Measurements from ENCODE around the gene LGALSL.
"Not testable (repeated sequence)": the region's sequence is repeated elsewhere in the genome, so short reads cannot be mapped to it uniquely, and the experiment has no call there.

LGALSL gene

GRCh38 chr2:64442801-64443429 is 11.0 kb upstream of the LGALSL start:
- WGBS (ENCODE audit: insufficient coverage, insufficient read length), result no CpG with 5 or more reads among the region's 7 CpGs
- H3K27me3 ChIP-seq (ENCODE audit: control insufficient read depth, insufficient read depth, low read length), result no peaks in the 10 kb centered on the region
- no peak for DNase-seq (ENCODE audit: low read depth, low spot score)
- H3K4me1 ChIP-seq (ENCODE audit: control insufficient read depth, insufficient read depth, low read length), result no peaks in the 10 kb centered on the region
- no peak overlapping the region for H3K27ac ChIP-seq (ENCODE audit: low read length)
- H3K36me3 ChIP-seq (ENCODE audit: control insufficient read depth, insufficient read depth, low read length), result no peaks in the 10 kb centered on the region
- no peak overlapping the region for H3K4me3 ChIP-seq (ENCODE audit: low read length)
- no peaks in the 10 kb centered on the region for H3K9me3 ChIP-seq (ENCODE audit: control insufficient read depth, insufficient read depth, low read length)

GRCh38 chr2:64445970-64446369 is 8.0 kb upstream of the LGALSL start:
- DNase-seq (ENCODE audit: low read depth, low spot score); H3K36me3 ChIP-seq (ENCODE audit: control insufficient read depth, insufficient read depth, low read length); H3K27ac ChIP-seq (ENCODE audit: low read length); H3K4me1 ChIP-seq (ENCODE audit: control insufficient read depth, insufficient read depth, low read length); H3K27me3 ChIP-seq (ENCODE audit: control insufficient read depth, insufficient read depth, low read length); H3K9me3 ChIP-seq (ENCODE audit: control insufficient read depth, insufficient read depth, low read length); H3K4me3 ChIP-seq (ENCODE audit: low read length): not testable (repeated sequence)

- Histone ChIP-seq H3K4me1 (ENCODE audit: control insufficient read depth, insufficient read depth, low read length) (no peaks in the 10 kb centered on the region; the same call in 1 of the 2 replicates), H3K36me3 (ENCODE audit: control insufficient read depth, insufficient read depth, low read length) (no peaks in the 10 kb centered on the region), H3K27me3 (ENCODE audit: control insufficient read depth, insufficient read depth, low read length) (no peaks in the 10 kb centered on the region), H3K9me3 (ENCODE audit: control insufficient read depth, insufficient read depth, low read length) (no peaks in the 10 kb centered on the region), H3K27ac (ENCODE audit: low read length) (no peak overlapping the region), H3K4me3 (ENCODE audit: low read length) (no peak overlapping the region)
- DNase-seq (ENCODE audit: low read depth, low spot score), result no peak
- no CpG with 5 or more reads among the region's 2 CpGs for WGBS (ENCODE audit: insufficient coverage, insufficient read length)
Observed at GRCh38 chr2:64447317-64448040, 6.5 kb upstream of the LGALSL start.

GRCh38 chr2:64448041-64448426 is 5.9 kb upstream of the LGALSL start:
- Histone ChIP-seq H3K4me3 (ENCODE audit: low read length) (no peak overlapping the region), H3K9me3 (ENCODE audit: control insufficient read depth, insufficient read depth, low read length) (no peaks in the 10 kb centered on the region), H3K36me3 (ENCODE audit: control insufficient read depth, insufficient read depth, low read length) (no peaks in the 10 kb centered on the region), H3K27me3 (ENCODE audit: control insufficient read depth, insufficient read depth, low read length) (no peaks in the 10 kb centered on the region), H3K4me1 (ENCODE audit: control insufficient read depth, insufficient read depth, low read length) (no peaks in the 10 kb centered on the region; the same call in 1 of the 2 replicates), H3K27ac (ENCODE audit: low read length) (no peak overlapping the region)
- WGBS (ENCODE audit: insufficient coverage, insufficient read length), result no CpG with 5 or more reads among the region's 7 CpGs
- no peak for DNase-seq (ENCODE audit: low read depth, low spot score)

- no peaks in the 10 kb centered on the region for H3K27me3 ChIP-seq (ENCODE audit: control insufficient read depth, insufficient read depth, low read length)
- H3K4me3 ChIP-seq (ENCODE audit: low read length), result no peak overlapping the region
- no peaks in the 10 kb centered on the region for H3K9me3 ChIP-seq (ENCODE audit: control insufficient read depth, insufficient read depth, low read length)
- H3K36me3 ChIP-seq (ENCODE audit: control insufficient read depth, insufficient read depth, low read length), result no peaks in the 10 kb centered on the region
- H3K4me1 ChIP-seq (ENCODE audit: control insufficient read depth, insufficient read depth, low read length), result no peaks in the 10 kb centered on the region; the same call in 1 of the 2 replicates
- H3K27ac ChIP-seq (ENCODE audit: low read length), result no peak overlapping the region
- no peak for DNase-seq (ENCODE audit: low read depth, low spot score)
- WGBS (ENCODE audit: insufficient coverage, insufficient read length), result 100% methylated on average over 1 of the region's 2 CpGs
Observed at GRCh38 chr2:64451051-64451450, 2.9 kb upstream of the LGALSL start.

GRCh38 chr2:64454386-64455332 is 697 bp downstream of the LGALSL start:
- no peaks in the 10 kb centered on the region; the same call in 1 of the 2 replicates for H3K4me1 ChIP-seq (ENCODE audit: control insufficient read depth, insufficient read depth, low read length)
- no peaks in the 10 kb centered on the region for H3K9me3 ChIP-seq (ENCODE audit: control insufficient read depth, insufficient read depth, low read length)
- H3K36me3 ChIP-seq (ENCODE audit: control insufficient read depth, insufficient read depth, low read length), result peaks cover 2% of the 10 kb centered on the region; the same call in 1 of the 2 replicates
- no peak for DNase-seq (ENCODE audit: low read depth, low spot score)
- no CpG with 5 or more reads among the region's 103 CpGs for WGBS (ENCODE audit: insufficient coverage, insufficient read length)
- no peaks in the 10 kb centered on the region for H3K27me3 ChIP-seq (ENCODE audit: control insufficient read depth, insufficient read depth, low read length)
- peak overlapping the region; percentile 86 for H3K4me3 ChIP-seq (ENCODE audit: low read length)
- no peak overlapping the region for H3K27ac ChIP-seq (ENCODE audit: low read length)

GRCh38 chr2:64455545-64455944 is 1.6 kb downstream of the LGALSL start:
- no peaks in the 10 kb centered on the region for H3K27me3 ChIP-seq (ENCODE audit: control insufficient read depth, insufficient read depth, low read length)
- no peak overlapping the region for H3K4me3 ChIP-seq (ENCODE audit: low read length)
- DNase-seq (ENCODE audit: low read depth, low spot score), result no peak
- peaks cover 2% of the 10 kb centered on the region; the same call in 1 of the 2 replicates for H3K36me3 ChIP-seq (ENCODE audit: control insufficient read depth, insufficient read depth, low read length)
- no peak overlapping the region for H3K27ac ChIP-seq (ENCODE audit: low read length)
- H3K9me3 ChIP-seq (ENCODE audit: control insufficient read depth, insufficient read depth, low read length), result no peaks in the 10 kb centered on the region
- no CpG with 5 or more reads among the region's 2 CpGs for WGBS (ENCODE audit: insufficient coverage, insufficient read length)
- H3K4me1 ChIP-seq (ENCODE audit: control insufficient read depth, insufficient read depth, low read length), result no peaks in the 10 kb centered on the region

GRCh38 chr2:64456293-64456692 is 2.3 kb downstream of the LGALSL start:
- no peak for DNase-seq (ENCODE audit: low read depth, low spot score)
- H3K36me3 ChIP-seq (ENCODE audit: control insufficient read depth, insufficient read depth, low read length), result peaks cover 2% of the 10 kb centered on the region; the same call in 1 of the 2 replicates
- no peak overlapping the region for H3K4me3 ChIP-seq (ENCODE audit: low read length)
- no peaks in the 10 kb centered on the region for H3K9me3 ChIP-seq (ENCODE audit: control insufficient read depth, insufficient read depth, low read length)
- no CpG with 5 or more reads among the region's 6 CpGs for WGBS (ENCODE audit: insufficient coverage, insufficient read length)
- H3K27ac ChIP-seq (ENCODE audit: low read length), result no peak overlapping the region
- no peaks in the 10 kb centered on the region for H3K4me1 ChIP-seq (ENCODE audit: control insufficient read depth, insufficient read depth, low read length)
- H3K27me3 ChIP-seq (ENCODE audit: control insufficient read depth, insufficient read depth, low read length), result no peaks in the 10 kb centered on the region

- Histone ChIP-seq H3K4me3 (ENCODE audit: low read length) (no peak overlapping the region), H3K36me3 (ENCODE audit: control insufficient read depth, insufficient read depth, low read length) (peaks cover 2% of the 10 kb centered on the region; the same call in 1 of the 2 replicates), H3K4me1 (ENCODE audit: control insufficient read depth, insufficient read depth, low read length) (no peaks in the 10 kb centered on the region), H3K27me3 (ENCODE audit: control insufficient read depth, insufficient read depth, low read length) (no peaks in the 10 kb centered on the region), H3K9me3 (ENCODE audit: control insufficient read depth, insufficient read depth, low read length) (no peaks in the 10 kb centered on the region), H3K27ac (ENCODE audit: low read length) (no peak overlapping the region)
- no peak for DNase-seq (ENCODE audit: low read depth, low spot score)
Observed at GRCh38 chr2:64457524-64457923, 3.6 kb downstream of the LGALSL start.

- Histone ChIP-seq H3K36me3 (ENCODE audit: control insufficient read depth, insufficient read depth, low read length) (peaks cover 2% of the 10 kb centered on the region; the same call in 1 of the 2 replicates), H3K9me3 (ENCODE audit: control insufficient read depth, insufficient read depth, low read length) (no peaks in the 10 kb centered on the region), H3K27me3 (ENCODE audit: control insufficient read depth, insufficient read depth, low read length) (no peaks in the 10 kb centered on the region), H3K4me3 (ENCODE audit: low read length) (no peak overlapping the region), H3K27ac (ENCODE audit: low read length) (no peak overlapping the region), H3K4me1 (ENCODE audit: control insufficient read depth, insufficient read depth, low read length) (no peaks in the 10 kb centered on the region)
- no peak for DNase-seq (ENCODE audit: low read depth, low spot score)
- no CpG with 5 or more reads among the region's 3 CpGs for WGBS (ENCODE audit: insufficient coverage, insufficient read length)
Observed at GRCh38 chr2:64459575-64459974, 5.6 kb downstream of the LGALSL start.
